Lower leg skin (tissue), 3 donors: ENCODE results near the gene RAPGEF4.

Source experiments
- POLR2A ChIP-seq, 2 donors: fragments of 450-650 bp; IDR thresholded peaks; one replicate each; pipeline ENCODE4 v1.6.1; 2016 to 2017; ENCODE audit warnings: antibody characterized with exemption in 2 of 2, mild to moderate bottlenecking in 1 of 2, moderate library complexity in 1 of 2
- TF ChIP-seq, protein P1 (sequence below), 3 donors: fragments of 450-650 bp; IDR thresholded peaks; one replicate each; pipeline ENCODE4 v1.5.1; 2016; ENCODE audit warnings: antibody characterized with exemption in 3 of 3, mild to moderate bottlenecking in 3 of 3, moderate library complexity in 2 of 3

GRCh38 chr2:172864182-172864581, 128.5 kb downstream of the RAPGEF4 start:
- TF ChIP-seq, protein P1, sequence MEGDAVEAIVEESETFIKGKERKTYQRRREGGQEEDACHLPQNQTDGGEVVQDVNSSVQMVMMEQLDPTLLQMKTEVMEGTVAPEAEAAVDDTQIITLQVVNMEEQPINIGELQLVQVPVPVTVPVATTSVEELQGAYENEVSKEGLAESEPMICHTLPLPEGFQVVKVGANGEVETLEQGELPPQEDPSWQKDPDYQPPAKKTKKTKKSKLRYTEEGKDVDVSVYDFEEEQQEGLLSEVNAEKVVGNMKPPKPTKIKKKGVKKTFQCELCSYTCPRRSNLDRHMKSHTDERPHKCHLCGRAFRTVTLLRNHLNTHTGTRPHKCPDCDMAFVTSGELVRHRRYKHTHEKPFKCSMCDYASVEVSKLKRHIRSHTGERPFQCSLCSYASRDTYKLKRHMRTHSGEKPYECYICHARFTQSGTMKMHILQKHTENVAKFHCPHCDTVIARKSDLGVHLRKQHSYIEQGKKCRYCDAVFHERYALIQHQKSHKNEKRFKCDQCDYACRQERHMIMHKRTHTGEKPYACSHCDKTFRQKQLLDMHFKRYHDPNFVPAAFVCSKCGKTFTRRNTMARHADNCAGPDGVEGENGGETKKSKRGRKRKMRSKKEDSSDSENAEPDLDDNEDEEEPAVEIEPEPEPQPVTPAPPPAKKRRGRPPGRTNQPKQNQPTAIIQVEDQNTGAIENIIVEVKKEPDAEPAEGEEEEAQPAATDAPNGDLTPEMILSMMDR (IDR thresholded peaks at IDR 0.05) = no peak
- TF ChIP-seq POLR2A (IDR thresholded peaks at IDR 0.05) = no peak
